ENCODE measurements around the gene TEKTIP1.
"Not testable (repeated sequence)": the region's sequence is repeated elsewhere in the genome, so short reads cannot be mapped to it uniquely, and the experiment has no call there.

Gene TEKTIP1

GRCh38 chr19:3581792-3582191 is 42.8 kb downstream of the TEKTIP1 start:
- not testable (repeated sequence) for DNase-seq (ENCODE audit: low spot score); FAIRE-seq

- FAIRE-seq; DNase-seq (ENCODE audit: low spot score): not testable (repeated sequence)
Measured at GRCh38 chr19:3584036-3584802, 45.2 kb downstream of the TEKTIP1 start.

- no peak for DNase-seq (ENCODE audit: low spot score)
- no peak for FAIRE-seq
Measured at GRCh38 chr19:3585301-3586126, 46.5 kb downstream of the TEKTIP1 start, which contains the start of gene GIPC3. Gene GIPC3, plus strand, starts transcription at chr19:3585478. Its CDS starts 120 bp downstream, at chr19:3585598.

- DNase-seq (ENCODE audit: low spot score) (no peak), FAIRE-seq (no peak)
Measured at GRCh38 chr19:3586127-3586626, 47.2 kb downstream of the TEKTIP1 start.

- FAIRE-seq = no peak
- DNase-seq (ENCODE audit: low spot score) = no peak
Measured at GRCh38 chr19:3586707-3587346, 47.9 kb downstream of the TEKTIP1 start.

- DNase-seq (ENCODE audit: low spot score) (no peak), FAIRE-seq (no peak)
Measured at GRCh38 chr19:3589439-3589838, 50.5 kb downstream of the TEKTIP1 start.

GRCh38 chr19:3589949-3590348 is 51.0 kb downstream of the TEKTIP1 start:
- FAIRE-seq (no peak), DNase-seq (ENCODE audit: low spot score) (no peak)

- DNase-seq (ENCODE audit: low spot score) = no peak
- FAIRE-seq = no peak
Measured at GRCh38 chr19:3590991-3591659, 52.2 kb downstream of the TEKTIP1 start.

GRCh38 chr19:3591876-3592613 is 53.1 kb downstream of the TEKTIP1 start:
- DNase-seq (ENCODE audit: low spot score) (no peak), FAIRE-seq (no peak)

GRCh38 chr19:3593156-3593555 is 54.2 kb downstream of the TEKTIP1 start:
- no peak for FAIRE-seq

More at GRCh38 chr19:3593156-3593555, 54.2 kb downstream of the TEKTIP1 start:
- DNase-seq (ENCODE audit: low spot score) = no peak
